NCI-H1048 (cell line): ENCODE results near the gene SNCAIP.
A peak's percentile ranks its signal among the peaks of the same experiment; 100 is the strongest.

Source experiments
- DNase-seq: peaks from one replicate; lab custom pipeline; 2025; lab: John Stamatoyannopoulos, UW

The SNCAIP gene

DNA sequence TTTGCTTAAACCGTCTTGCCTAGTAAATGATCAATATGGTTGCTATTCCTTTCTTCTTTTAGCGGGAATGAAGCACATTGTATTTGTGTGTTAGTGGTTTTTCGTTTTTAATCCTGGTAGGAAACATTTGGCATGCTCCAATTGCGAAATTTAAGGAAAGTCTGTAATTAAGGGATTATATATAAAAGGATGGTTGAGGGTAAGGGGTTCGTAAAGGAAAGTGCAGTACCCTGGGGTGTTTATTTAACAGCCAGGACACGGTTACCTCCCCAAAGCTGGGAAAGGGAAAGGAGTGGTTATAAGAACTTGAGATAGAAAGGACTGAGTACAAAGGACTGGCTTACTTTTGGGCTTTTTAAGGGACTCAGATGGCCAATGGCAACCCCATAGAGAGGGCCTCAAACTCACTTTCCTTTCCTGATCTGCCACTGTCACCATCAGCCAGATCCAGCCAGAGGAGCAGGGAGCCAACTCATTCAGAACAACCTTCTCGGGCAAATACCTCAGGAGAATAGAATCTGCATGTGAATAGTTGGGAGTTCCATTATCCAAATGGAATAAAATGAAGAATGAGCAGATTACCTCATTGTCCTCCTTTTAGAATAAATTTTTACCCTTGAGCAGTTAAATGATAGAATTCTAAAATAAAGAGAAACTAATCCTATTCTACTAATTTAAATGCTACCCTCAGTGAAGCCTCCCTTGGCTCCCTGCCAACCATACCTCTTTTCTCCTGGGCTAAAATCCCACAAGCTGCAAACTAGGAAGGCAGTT is 117.7 kb downstream of the SNCAIP start:
- no peak for DNase-seq

DNA sequence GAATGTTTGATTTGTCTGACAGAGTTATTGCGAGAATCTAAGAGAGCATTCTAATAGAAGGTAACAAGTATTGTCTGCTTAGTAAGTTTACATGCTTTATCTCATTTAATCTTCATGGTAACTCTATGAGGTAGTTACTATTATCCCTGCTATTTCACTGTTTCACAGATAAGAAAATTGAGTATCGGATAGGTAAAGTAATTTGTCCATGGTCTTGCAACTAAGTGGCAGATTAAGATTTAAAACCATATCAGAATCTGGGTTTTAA is 118.2 kb downstream of the SNCAIP start:
- DNase-seq: no peak

DNA sequence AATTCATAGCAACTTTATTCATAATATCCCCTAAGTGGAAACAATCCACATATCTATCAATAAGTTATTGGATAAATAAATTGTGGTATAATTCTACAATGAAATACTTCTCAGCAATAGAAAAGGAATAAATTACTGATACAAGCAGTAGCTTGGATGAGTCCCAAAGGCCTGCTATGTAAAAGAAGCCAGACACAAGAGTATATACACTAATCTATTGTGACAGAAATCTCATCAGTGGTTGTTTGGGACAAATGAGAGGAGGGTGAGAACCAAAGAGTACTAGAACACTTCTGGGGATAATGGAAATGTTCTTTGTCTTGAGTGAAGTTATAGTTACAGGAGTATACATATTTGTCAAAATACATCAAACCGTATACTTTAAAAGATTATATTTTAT is 119.3 kb downstream of the SNCAIP start:
- no peak for DNase-seq

DNA sequence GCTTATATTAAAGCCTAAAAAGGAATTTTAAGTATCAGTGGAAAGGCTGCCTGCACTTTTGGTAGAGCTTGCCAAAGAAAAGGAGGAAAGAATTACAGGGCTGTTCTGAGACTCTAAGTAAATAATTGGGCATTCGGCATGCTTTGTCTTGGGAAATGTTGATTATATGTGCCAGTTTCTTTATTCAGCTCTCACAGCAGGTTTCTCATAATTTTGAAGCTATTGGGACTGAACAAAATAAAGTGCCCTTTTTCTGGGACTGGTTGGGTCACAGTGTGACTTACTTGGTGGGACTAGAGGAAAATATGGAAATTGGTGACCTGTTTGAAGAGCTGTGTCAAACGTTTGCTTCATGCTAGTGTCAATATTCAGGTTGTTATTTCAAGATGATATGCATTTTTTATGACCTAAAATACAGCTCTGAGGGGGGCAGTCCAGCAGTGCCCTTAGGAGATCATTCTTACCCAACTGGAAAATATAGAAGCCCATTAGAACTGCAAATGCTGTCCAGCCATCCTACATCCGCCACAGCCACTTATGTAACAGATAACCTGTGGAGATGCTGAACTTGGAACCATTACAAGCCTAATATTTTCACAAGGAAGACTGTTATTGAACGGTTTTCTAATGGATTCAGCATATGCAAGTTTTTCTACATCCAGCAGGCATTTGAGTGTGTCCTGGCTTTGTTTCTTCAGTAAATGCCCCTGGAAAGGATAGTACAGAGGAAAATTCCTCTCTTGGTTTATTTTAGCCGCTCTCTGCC is 122.4 kb downstream of the SNCAIP start:
- no peak for DNase-seq

DNA sequence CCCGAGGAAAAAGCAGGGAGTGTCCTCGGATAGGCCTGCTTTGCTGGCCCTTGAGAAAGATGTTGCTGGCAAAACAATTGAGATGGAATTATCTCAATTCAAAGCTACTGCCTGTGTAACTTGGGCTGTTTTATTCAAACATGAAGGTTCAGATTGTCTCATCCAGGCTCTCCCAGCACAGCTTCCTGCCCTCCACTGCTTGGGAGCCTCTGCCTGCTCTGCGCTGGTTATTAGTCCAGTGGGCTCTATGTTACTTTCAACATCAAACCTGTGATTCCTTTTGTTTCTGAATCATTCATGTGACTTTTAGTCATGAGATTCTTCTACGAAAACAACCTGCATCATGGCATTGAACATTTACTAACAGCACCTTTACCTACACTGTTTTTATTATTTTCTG is 123.2 kb downstream of the SNCAIP start:
- DNase-seq: no peak

DNA sequence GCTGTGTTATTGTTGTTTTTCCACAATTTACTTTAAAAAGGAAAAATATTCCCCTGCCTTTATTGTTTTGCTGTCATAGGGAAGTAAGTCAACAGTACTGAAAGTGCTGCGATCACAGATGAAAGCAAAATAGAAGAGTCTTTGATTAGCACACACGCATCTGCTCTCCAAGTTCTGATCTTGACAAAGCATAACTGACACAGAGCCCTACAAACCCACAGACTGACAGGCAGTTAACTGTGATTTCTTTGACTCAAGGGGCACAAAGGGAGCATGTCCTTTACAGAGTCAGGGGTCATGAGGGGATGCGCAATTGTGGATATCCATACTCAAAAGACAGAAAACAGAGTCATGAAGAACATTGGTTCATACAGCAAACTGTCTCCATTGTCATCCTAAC is 123.7 kb downstream of the SNCAIP start:
- no peak for DNase-seq

DNA sequence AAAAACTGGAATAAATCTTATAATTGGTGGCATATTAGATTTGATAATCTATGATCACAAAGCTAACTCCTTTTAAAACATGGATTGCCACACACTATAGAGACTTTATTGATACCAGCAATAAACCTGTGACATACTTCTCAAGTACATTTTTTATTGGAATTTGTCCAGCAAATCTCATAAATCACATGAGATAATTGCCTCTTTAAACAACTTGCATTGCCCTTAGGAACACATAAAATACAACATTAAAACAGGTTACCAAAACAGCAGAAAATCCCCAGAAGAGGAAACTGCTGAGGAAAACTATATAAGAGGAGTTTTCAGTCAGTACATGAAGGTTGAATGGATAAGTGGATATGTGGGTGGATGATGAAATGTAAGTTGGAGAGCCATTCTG is 124.6 kb downstream of the SNCAIP start:
- no peak for DNase-seq

DNA sequence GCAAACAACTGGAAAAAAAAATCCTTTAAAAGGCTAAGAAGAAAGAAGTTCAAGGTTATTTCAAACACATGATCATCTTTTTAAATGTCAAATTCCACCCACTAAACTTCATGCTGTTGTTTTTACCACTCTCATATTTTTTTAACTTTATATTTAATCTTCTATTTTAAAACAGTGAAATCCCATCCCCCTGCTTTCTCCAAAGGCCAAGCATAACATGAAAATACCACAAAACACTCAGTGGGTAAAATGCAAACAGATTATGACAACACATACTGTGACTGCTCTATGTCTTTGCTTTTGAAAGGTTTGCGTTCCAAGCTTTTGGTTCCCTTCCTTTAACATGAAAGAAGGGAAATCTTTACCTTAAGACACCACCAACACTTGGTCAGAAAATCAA is 127.6 kb downstream of the SNCAIP start:
- DNase-seq: no peak

DNA sequence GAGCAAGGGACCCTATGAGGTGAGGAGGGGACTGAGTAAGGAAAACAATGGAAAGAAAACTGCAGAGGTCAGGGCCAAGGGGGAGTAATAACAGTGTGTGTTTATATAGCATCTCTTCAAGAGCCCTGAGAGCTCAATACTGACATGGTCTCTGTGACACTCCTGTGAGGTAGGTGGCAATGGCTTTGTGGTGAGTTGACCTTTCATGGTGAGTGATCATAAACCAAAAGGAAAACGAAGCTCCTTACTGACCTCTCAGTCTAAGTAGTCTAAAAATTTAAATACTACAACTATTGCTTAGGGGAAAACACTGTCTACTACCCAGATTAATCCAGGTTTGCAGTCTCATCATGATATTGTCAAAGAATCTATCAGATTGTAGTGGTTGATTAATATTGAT is 130.9 kb downstream of the SNCAIP start:
- DNase-seq: no peak

DNA sequence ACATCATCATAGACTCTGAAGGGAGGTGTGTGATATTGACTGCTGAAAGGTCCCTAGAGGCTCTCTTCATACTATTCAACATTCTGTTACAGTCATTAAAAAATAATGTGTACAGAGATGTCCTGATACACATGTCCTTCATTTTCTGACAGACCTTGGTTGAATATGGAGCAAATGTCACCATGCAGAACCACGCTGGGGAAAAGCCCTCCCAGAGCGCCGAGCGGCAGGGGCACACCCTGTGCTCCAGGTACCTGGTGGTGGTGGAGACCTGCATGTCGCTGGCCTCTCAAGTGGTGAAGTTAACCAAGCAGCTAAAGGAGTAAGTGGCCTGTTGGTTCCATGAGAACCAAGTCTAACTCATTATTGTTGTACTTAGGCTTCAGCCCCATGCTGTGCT is 132.4 kb downstream of the SNCAIP start:
- no peak for DNase-seq

DNA sequence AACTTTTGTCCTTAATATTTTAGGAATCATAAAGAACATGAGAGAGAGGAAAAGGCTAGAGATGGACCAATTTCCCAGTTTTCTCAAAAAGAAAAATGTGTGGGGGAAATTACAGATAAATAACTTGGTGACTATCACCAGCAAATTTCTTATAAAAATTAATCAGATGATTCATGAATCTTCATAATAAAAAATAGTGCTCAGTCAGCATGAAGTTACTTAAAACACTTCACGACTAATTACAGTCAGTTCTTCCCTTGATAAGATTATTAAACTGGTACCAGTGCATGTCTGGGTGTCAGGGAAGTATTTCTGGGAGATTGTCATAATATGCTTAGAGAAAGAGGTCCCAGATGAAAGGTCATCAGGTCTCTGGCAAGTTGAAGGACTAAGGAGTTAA is 133.0 kb downstream of the SNCAIP start:
- no peak for DNase-seq

DNA sequence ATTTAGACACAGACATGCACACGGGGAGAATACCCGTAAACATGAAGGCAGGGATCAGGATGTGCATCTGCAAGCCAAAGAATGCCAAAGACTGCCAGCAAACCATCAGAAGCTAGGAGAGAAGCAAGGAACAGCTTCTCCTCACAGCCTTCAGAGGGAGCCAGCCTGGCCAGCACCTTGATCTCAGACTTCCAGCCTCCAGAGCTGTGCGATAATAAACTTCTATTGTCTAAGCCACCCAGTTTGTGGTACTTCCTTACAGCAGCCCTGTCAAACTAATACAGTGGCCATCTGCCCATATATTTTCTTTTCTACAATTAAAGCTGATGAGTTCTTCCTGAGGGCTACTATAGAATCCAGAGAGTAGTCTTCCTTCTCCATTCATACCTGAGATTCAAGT is 135.0 kb downstream of the SNCAIP start:
- no peak for DNase-seq

DNA sequence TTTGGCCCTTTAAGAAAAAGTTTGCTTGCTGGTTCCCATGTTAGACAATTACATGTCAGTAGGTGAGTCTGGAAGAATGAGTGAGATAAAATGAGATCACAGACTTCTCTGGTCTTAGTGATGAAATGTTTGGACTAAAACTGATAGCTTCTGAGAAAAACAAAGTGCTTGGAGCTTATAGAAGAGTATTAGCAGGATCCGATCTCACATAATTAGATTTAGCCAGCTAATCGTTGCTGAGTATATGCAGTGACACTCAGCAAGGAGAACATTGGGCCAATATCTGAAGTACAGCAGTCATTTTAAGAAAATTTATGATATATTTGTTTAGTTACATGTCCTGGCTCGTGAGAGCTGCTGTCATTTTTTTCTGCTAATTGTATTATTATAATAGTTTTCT is 135.8 kb downstream of the SNCAIP start:
- no peak for DNase-seq

DNA sequence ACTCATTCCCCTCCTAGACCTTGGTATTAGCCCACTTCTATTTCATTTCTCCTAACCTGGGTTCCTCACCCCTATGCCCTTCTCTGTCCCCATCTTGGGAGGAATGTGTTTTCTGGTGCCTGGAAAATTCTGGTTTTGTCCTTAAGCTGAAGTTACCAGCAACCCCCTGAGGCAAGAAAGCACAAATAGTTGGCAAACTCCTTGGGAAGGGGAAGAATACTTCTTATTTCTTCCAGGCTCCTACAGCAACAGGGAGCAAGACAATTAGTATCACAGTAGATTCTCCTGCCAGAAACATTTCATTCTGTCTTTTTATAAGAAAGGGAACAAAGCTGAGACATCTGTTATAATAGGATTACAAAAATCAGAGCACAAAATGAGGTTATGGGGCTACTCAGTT is 142.5 kb downstream of the SNCAIP start:
- DNase-seq: no peak

DNA sequence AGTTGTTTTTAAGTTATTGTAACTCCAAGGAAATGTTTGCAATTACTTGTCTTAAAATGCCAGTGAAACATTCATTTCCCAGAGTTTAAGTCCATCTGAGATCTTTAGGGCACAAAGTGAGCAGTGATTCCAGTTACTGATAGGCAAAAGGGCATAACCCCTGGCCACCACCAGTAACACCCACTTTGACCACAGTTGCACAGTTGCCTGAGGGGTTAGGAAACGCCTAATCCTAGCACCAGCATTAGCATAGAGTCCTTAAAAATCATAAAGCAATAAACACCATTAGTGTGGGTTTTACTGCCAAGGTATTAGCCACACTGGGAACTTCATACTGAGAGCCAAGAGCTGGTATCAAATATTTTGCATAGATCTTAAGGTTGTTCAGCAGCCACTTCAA is 143.9 kb downstream of the SNCAIP start:
- DNase-seq: no peak

DNA sequence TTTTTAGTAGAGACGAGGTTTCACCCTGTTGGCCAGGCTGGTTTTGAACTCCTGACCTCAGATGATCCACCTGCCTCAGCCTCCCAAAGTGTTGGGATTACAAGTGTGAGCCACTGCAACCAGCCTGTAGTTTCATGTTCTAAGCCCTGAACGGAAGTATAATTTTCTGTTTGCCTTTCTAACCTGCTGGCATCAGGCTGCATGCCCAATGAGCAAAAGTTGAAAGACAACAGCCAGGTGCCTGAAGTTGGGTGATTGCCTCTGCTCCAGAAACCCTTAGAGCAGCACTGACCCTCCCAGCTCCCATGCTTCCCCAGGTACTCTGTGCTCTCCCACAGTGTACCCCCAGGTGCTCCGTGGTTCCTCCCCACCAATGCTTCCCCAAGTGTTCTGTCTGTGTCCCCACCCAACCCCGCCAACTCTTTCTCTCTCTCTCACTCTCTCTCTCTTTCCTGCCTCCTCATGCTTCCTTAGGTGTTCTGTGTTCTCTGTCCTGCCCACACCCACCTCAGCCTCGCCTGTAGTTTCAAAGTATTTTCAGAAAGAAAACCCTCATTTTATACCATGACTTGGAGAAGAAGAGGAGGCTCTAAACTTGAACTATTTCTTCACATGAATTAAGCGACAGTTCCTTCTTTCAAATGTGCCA is 145.3 kb downstream of the SNCAIP start:
- DNase-seq: no peak

DNA sequence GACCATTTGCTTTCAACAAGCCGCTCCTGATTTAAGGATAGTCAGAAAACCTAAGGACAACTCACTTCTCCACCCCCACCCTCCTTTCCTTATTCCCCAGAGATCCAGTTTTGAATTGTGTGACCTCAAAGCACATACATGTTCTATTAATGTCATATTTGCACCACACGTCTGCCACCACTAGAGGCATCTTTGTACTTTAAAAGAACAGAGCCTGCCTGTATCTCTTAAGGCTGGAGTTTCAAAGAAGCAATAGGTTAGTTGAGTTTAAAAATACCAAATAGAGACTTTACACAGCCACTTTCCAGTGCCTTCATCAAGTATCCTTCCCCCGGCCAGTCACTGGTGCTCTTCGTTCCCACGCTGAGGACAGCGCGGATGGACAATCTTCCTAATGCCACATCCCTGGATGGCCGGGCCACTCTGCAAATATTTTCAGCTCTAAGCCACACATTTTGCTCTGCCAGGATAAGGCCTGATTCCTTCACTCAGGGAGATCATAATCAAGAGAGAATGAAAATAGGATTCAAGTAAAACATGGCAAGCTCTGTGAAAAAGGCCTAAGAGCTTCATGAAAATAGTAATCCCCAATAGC is 146.3 kb downstream of the SNCAIP start:
- DNase-seq: no peak

DNA sequence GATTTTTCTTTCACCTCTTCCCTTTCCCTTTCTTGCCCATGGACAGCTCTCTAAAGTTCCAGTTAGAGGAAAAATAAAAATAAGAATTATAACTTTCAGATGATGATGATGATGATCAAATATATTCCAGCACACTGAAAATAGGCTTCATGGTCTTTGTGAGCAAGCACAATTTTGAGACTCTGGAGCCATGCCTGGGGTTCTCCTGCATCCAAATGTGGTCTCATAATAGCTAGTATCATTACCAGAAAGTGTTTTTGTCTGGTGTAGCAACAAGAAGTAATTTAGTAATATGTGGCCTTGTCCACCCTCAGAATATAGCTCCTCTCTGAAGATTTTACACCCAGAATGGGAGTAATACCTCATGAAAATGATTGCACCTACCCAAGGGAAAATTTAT is 150.4 kb downstream of the SNCAIP start:
- no peak for DNase-seq

DNA sequence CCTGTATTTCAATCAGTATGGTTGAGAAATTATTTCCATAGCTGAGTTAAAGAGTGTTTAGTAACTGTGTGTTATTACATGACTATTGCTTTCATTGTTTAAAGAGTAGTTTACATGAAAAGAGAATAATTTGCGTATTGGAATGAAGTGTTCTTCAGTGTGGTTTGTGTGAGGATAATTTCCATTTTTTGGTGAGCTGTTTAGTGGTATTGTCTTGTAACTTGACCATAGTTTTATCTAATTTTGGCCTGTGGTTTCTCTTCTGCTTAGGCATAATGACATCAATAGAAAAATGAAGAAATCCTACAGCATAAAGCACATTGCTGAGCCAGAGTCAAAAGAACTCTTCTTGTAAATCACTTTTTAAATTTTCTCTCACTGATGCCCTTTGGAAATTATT is 151.2 kb downstream of the SNCAIP start:
- peak; percentile 11 for DNase-seq

DNA sequence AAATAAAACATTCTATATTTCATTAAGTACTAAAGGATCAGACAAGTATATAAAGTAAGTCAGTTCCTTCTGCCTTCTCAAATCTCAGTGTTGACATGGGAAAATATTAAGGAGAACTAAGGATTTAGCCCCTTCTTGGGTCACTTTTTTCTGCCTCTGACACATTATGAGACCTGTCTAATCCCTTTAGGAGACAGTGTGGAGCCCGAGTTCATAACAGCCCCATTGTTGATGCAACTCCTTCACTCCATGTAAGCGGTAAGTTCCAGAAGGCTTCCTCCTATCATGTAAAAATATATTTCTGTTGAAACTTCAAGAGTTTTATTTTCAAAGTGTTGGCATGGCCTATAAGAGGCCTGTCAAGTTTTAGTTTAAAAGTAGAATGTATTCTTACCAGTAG is 152.2 kb downstream of the SNCAIP start:
- no peak for DNase-seq

DNA sequence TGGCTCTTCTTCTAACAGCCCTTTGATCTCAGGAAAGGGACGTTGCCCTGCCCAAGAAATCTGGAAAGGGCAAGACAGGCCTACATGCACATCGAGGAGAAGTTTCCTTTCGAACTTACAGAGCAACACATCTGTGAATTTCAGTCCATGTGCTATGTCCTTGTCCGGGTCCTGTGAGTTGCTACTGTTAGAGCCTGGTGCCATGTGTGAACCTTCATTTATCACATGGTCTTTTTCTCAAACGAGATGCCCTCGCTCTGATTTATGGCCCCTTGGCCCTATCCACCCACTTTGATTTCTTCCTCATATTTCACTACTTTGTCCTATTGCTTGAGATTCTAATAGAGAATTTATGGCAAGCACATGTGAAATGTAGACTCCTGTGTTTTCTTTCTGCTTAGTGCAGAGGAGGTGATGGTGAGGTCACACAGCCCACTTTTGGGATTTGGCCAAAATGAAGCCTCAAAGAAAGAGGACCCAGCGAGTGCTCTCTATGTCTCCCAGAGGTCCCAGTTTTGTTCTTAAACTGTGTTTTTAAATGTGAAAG is 153.1 kb downstream of the SNCAIP start:
- DNase-seq: no peak

DNA sequence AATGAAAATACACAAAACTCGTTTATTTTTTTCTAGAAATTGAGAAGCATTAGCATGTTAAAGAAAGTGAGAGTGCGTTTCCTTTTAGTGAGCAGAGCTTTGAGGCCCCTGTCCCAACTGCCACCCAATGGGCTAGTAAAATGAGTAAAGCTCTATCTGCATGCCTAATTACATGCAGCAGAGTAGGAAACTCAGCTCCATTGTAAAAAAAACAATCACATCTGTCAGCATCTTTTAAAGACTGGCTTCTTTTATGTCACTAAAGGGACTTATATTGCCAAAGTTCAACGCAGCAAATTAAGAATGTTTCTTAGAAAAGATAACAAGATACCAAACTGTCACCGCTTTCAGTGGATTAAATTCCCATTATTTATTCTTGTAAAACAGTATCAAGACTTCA is 154.0 kb downstream of the SNCAIP start:
- DNase-seq: no peak
